Glomerular visceral epithelial cell (primary cell): ENCODE data around the gene SIGLEC9.

Experiments used
- DNase-seq: peaks from one replicate; pipeline ENCODE4 v3.0.0-alpha.2; 2016; ENCODE audit errors: extremely low spot score

Gene SIGLEC9

GRCh38 chr19:51124729-51125128, at the start of gene SIGLEC9:
TSS of gene SIGLEC9 (plus strand) at chr19:51124906. CDS start at chr19:51124975, 69 bp downstream.
- DNase-seq, result no peak

GRCh38 chr19:51075998-51076397, 48.7 kb upstream of the SIGLEC9 start:
- DNase-seq, result no peak

GRCh38 chr19:51076631-51077213, 48.0 kb upstream of the SIGLEC9 start:
- no peak for DNase-seq

GRCh38 chr19:51078104-51078503, 46.6 kb upstream of the SIGLEC9 start:
- DNase-seq, result no peak

GRCh38 chr19:51078731-51079130, 46.0 kb upstream of the SIGLEC9 start:
- DNase-seq, result no peak

- DNase-seq, result no peak
Observed at GRCh38 chr19:51079481-51080110, 45.1 kb upstream of the SIGLEC9 start.

GRCh38 chr19:51081476-51081875, 43.2 kb upstream of the SIGLEC9 start:
- DNase-seq, result no peak

GRCh38 chr19:51082611-51083010, 42.1 kb upstream of the SIGLEC9 start, which contains the start of gene KLK14:
TSS of gene KLK14 (minus strand) at chr19:51082887. CDS start at chr19:51082614, 273 bp downstream.
- DNase-seq, result no peak

GRCh38 chr19:51083181-51083580, 41.5 kb upstream of the SIGLEC9 start:
- no peak for DNase-seq

- DNase-seq, result no peak
Observed at GRCh38 chr19:51083783-51084182, 40.9 kb upstream of the SIGLEC9 start.

- DNase-seq, result no peak
Observed at GRCh38 chr19:51084505-51084904, 40.2 kb upstream of the SIGLEC9 start.

- DNase-seq, result no peak
Observed at GRCh38 chr19:51086153-51086850, 38.4 kb upstream of the SIGLEC9 start.

GRCh38 chr19:51089786-51090185, 34.9 kb upstream of the SIGLEC9 start:
- DNase-seq, result no peak

GRCh38 chr19:51090471-51090870, 34.2 kb upstream of the SIGLEC9 start:
- DNase-seq, result no peak

- no peak for DNase-seq
Observed at GRCh38 chr19:51091126-51091525, 33.6 kb upstream of the SIGLEC9 start.

GRCh38 chr19:51091895-51092873, 32.5 kb upstream of the SIGLEC9 start:
- DNase-seq, result no peak

GRCh38 chr19:51093101-51093500, 31.6 kb upstream of the SIGLEC9 start:
- DNase-seq, result no peak

GRCh38 chr19:51093510-51094345, 31.0 kb upstream of the SIGLEC9 start:
- DNase-seq, result peak; percentile 22

GRCh38 chr19:51094696-51095279, 29.9 kb upstream of the SIGLEC9 start:
- peak; percentile 29 for DNase-seq

- DNase-seq, result no peak
Observed at GRCh38 chr19:51096473-51097165, 28.1 kb upstream of the SIGLEC9 start.
